Erythroblast (primary cell): ENCODE data around the gene LRRTM4.
A peak's percentile ranks its signal among the peaks of the same experiment; 100 is the strongest.

Source experiments
- DNase-seq, 2 experiments: peaks; one replicate each; lab custom pipeline; 2025; lab: John Stamatoyannopoulos, UW
- GATA1 ChIP-seq: IDR thresholded peaks from 2 replicates; pipeline ENCODE4 v1.6.1; 2011; ENCODE audit warnings: low read depth, mild to moderate bottlenecking, control low read depth, low read length, moderate library complexity
- POLR2A ChIP-seq: IDR thresholded peaks from 2 replicates; pipeline ENCODE4 v1.6.1; 2011; ENCODE audit warnings: mild to moderate bottlenecking, low read length

LRRTM4 gene

DNA sequence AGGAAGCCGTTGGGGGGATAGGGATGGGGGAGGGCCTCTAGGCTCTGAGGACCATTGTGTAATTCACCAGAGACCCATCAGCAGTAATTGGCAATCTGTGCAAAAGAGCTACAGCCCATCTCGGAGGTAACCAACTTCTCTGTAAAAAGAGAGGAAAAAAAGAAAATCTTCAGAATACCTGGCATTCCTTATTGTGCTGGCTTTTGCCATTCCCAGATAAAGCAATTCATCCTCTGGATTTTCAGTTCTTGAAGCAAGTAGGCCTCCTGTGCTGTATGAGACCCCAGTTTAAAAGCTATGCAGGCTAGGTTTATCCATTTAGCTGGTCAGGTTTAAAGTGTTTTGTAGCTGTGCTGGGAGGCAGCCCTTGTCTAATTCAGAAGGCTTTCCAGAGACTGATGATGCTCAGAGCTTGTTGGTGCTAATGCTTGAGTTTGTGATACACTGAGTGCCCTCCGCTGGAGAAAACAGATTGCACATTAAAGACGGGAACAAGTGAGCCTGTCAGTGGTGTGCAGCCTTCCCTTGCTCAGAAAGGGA lies at the start of gene LRRTM4:
Gene LRRTM4 (minus strand): TSS at position 446 of the 540 bp plus-strand sequence.
- TF ChIP-seq POLR2A (no peak), GATA1 (no peak)

DNA sequence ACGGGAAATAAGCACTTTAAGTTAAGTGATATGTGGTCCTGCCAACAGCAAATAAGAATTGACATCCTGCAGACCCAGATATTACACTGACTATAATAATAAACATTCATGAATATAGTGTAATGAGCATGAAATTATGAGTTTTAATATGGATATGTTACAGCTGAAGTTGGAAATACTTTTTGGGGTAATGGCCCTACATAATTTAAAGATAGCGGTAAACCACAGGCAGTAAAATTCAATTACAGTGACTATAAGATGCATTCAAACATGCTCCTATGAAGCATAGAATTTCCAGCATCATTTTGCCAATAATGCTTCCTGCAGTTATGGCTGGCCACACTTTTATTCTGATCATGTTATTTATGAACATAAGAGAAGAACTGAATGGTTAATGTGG lies 49.4 kb upstream of the LRRTM4 start:
- TF ChIP-seq GATA1 (no peak), POLR2A (no peak)
- no peak for DNase-seq

More for the DNA sequence above, at the start of gene LRRTM4:
- DNase-seq = peak; percentile 25 to 41

DNA sequence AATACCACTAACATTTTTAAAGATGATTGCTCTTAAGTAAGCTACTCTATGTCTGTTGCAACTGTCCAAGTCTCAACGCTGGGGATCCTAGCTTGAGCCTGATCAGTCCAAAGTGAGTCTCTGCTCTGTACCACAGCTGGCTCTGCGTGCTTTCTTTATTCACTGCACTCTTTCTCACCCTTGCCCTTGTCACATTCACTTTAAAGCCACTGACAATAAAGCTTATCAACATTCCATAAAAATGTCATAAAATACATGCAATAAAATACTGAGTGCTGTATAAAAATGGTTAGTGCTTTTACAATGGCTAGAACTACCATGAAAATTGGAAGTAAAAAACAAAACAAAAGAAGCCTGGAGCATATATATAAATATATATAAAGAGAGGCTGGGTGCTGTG lies 45.5 kb upstream of the LRRTM4 start:
- DNase-seq = no peak
- TF ChIP-seq POLR2A = no peak
- no peak for TF ChIP-seq GATA1

DNA sequence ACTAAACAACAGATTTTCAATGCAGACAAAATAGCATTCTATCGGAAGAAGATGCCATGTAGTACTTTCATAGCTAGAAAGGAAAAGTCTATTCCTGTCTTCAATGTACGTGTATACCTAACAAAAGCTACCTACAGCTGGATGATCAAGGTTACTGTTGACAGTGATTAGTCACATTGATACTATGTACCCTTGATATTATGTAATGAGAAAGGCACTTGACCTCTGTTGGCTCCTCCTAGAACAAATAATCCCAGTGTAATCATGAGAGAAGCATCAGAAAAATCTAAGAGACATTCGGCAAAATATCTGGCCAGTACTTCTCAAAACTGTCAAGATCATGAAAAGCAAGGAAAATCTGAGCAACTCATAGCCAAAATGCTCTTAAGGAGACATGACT lies 44.4 kb upstream of the LRRTM4 start:
- DNase-seq = no peak
- no peak for TF ChIP-seq GATA1
- TF ChIP-seq POLR2A = no peak

- DNase-seq = no peak
- TF ChIP-seq POLR2A (no peak), GATA1 (no peak)
Measured at GRCh38 chr2:77566131-77566530, 44.0 kb upstream of the LRRTM4 start.

- DNase-seq = no peak
- TF ChIP-seq POLR2A (no peak), GATA1 (no peak)
Measured at GRCh38 chr2:77552956-77553355, 30.8 kb upstream of the LRRTM4 start.

DNA sequence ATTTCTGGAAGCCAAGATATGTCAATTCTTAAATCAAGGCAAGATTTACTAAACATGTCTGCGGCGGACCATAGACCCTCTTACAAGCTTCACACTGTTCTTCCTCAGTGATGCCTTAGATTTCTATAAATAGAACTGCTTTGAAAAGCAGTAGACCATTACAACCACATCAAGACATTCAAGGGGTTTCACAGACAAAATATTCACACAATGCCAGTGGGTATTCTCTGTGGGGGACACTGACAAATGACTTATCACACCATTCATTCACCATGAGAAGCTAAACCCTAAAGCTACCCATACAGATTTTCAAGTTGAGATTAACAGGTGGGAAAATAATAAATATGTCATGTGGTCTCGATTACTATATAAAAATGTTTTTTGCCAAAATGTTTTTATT lies 15.9 kb upstream of the LRRTM4 start:
- TF ChIP-seq GATA1 (no peak), POLR2A (no peak)
- DNase-seq = no peak

GRCh38 chr2:77522888-77523287 lies 712 bp upstream of the LRRTM4 start:
- no peak for TF ChIP-seq GATA1
- TF ChIP-seq POLR2A = no peak
- DNase-seq = no peak

DNA sequence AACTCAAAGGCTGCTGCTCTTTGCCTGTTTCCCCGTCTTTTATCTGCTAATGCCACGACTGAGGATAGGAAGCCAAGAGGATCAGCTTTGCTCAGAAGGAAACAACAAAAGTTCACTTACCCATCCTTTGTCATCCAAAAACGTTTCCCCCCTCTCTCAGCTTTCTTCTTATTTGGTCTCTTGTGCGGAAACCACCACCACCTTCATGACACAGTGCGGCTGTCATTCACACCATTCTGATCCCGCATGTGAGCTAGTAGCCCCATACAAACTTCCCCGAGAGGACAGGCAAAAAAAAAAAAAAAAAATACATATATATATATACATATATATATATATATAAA lies 656 bp downstream of the LRRTM4 start:
- TF ChIP-seq GATA1 = no peak
- no peak for TF ChIP-seq POLR2A
- peak in 1 of 2 experiments; percentile 30 for DNase-seq

GRCh38 chr2:77520641-77521547 lies 1.3 kb downstream of the LRRTM4 start:
- TF ChIP-seq GATA1 (no peak), POLR2A (no peak)
- peak; percentile 39 to 65 for DNase-seq

- TF ChIP-seq GATA1 (no peak), POLR2A (no peak)
- DNase-seq = peak in 1 of 2 experiments; percentile 6
Measured at GRCh38 chr2:77519888-77520506, 2.2 kb downstream of the LRRTM4 start.

DNA sequence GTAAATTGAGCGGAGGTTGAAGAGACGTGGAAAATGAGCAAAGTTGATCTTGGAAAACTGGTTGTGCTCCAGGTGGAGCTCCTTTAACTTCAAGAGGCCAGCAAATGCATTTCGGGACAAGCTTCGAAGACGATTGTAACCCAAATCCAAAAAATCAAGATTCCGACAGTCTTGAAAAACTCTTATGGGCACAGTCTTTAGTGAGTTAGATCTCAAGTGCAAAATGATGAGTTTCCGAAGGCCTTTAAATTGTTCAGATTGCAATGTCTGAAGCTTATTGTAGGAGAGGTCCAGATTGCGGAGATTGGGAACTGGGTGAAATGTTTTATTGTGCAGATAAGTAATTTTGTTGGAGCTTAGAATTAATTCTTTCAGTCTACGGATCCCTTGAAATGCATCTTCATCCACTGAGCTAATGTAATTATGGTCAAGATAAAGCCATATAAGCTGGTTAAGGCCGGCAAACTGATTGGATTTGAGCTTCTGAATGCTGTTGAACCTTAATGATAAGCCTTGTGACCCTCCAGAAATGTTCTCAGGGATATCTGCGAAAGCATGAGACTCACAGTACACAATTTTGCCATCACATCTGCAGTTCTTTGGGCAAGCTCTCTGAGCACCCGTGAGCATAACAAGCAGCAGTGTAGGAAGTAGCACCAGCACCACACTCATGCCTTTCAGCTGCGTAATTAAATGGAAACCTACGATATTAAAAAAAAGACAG lies 2.9 kb downstream of the LRRTM4 start:
- TF ChIP-seq GATA1 = no peak
- TF ChIP-seq POLR2A = no peak
- DNase-seq = no peak

GRCh38 chr2:77518311-77518710 lies 3.9 kb downstream of the LRRTM4 start:
- no peak for DNase-seq

More at GRCh38 chr2:77518311-77518710, 3.9 kb downstream of the LRRTM4 start:
- TF ChIP-seq POLR2A (no peak), GATA1 (no peak)
